Astrocyte (in vitro differentiated cells and primary cell): ENCODE data around the gene KCNJ18.
"Not testable (repeated sequence)": the region's sequence is repeated elsewhere in the genome, so short reads cannot be mapped to it uniquely, and the experiment has no call there.

Experiments used
- EZH2 ChIP-seq: IDR thresholded peaks from 2 replicates; pipeline ENCODE4 v1.6.1; 2012; ENCODE audit warnings: mild to moderate bottlenecking, low read length, inconsistent platforms; ENCODE audit not compliant: insufficient read depth
- TF ChIP-seq, protein P1 (sequence below): IDR thresholded peaks from 2 replicates; pipeline ENCODE4 v1.5.1; 2011; ENCODE audit warnings: low read depth, mild to moderate bottlenecking, inconsistent platforms, low read length, moderate library complexity; ENCODE audit not compliant: insufficient read depth

DNA sequence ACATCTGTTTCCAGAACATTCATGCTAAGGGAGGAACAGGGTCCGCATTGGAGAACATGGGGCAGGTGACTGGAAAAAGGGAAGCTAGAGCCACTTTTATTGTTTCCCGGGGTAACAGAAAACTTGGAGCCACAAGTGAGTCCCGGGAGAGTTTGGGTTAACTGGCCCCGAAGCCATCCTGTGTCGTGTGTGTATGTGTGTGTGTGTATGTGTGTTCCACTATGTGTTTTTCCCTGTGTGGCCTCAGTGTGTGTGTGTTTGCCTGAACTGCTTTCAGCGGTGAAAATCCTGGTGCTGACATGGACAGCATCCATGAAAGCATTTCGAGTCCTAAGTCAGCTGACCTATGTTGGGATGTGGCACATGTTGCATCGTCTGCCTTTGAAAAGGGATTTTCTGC lies 20.7 kb downstream of the KCNJ18 start:
- TF ChIP-seq, protein P1, sequence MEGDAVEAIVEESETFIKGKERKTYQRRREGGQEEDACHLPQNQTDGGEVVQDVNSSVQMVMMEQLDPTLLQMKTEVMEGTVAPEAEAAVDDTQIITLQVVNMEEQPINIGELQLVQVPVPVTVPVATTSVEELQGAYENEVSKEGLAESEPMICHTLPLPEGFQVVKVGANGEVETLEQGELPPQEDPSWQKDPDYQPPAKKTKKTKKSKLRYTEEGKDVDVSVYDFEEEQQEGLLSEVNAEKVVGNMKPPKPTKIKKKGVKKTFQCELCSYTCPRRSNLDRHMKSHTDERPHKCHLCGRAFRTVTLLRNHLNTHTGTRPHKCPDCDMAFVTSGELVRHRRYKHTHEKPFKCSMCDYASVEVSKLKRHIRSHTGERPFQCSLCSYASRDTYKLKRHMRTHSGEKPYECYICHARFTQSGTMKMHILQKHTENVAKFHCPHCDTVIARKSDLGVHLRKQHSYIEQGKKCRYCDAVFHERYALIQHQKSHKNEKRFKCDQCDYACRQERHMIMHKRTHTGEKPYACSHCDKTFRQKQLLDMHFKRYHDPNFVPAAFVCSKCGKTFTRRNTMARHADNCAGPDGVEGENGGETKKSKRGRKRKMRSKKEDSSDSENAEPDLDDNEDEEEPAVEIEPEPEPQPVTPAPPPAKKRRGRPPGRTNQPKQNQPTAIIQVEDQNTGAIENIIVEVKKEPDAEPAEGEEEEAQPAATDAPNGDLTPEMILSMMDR = not testable (repeated sequence)
- TF ChIP-seq EZH2 = not testable (repeated sequence)
